TTC549 (cell line): ENCODE measurements around the gene TBC1D32.
"Not testable (repeated sequence)": the region's sequence is repeated elsewhere in the genome, so short reads cannot be mapped to it uniquely, and the experiment has no call there.

Experiments used
- FAIRE-seq: peaks from 2 replicates; lab custom pipeline; 2012; peaks lifted over from hg19 to GRCh38; lab: Jason Lieb, UNC

The TBC1D32 gene

GRCh38 chr6:121213341-121213740, 120.9 kb downstream of the TBC1D32 start:
- FAIRE-seq = not testable (repeated sequence)

GRCh38 chr6:121210943-121211342, 123.3 kb downstream of the TBC1D32 start:
- FAIRE-seq = no peak

GRCh38 chr6:121205569-121205968, 128.7 kb downstream of the TBC1D32 start:
- no peak for FAIRE-seq

GRCh38 chr6:121201105-121201504, 133.2 kb downstream of the TBC1D32 start:
- no peak for FAIRE-seq

DNA sequence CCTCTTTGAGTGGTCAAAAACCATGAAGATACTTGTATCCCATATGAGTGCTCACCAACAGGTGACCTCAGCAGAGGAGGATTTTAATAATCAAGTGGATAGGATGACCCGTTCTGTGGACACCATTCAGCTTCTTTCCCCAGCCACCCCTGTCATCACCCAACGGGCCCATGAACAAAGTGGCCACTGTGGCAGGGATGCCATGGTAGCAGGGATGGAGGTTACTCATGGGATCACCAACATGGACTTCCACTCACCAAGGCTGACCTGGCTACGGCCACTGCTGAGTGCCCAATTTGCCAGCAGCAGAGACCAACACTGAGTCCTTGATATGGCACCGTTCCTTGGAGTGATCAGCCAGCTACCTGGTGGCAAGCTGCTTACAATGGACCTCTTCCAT, 138.2 kb downstream of the TBC1D32 start:
- FAIRE-seq = not testable (repeated sequence)

DNA sequence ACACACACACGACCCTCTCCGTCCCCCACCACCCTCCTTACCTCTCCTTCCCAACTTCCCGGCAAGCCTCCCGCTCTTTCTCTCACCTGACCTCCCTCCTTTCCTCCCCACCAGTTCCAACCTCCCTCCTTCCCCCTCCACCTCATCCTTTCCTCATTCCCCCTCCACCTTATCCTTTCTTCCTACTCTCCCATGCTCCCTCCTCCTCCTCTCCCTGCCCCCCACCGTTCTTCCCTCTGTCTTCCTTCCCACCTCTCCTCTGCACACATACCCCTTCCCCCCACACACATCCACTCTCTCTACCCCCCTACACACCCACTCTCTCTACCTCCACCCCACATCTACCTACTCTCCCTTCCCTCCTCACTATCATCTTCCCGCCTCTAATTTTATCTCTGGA, 144.2 kb downstream of the TBC1D32 start:
- FAIRE-seq = no peak

GRCh38 chr6:121188356-121188755, 145.9 kb downstream of the TBC1D32 start:
- no peak for FAIRE-seq

DNA sequence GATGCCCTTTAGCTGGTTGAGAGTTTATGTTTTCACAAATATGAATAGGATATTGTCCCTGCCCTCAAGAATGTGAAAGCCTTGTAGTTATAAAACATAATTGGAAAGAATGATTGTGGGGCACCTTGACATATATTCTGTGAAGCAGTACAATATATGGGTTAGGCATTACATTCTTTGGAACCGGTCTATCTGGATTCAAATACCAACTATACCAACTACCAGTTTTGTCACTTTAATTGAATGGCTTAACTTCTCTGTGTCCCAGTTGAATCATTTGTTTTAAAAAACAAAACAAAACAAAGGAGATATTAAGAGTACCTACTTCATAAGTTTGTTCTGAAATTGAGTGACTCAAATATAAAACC, 146.5 kb downstream of the TBC1D32 start:
- FAIRE-seq = no peak

GRCh38 chr6:121187200-121187832, 147.0 kb downstream of the TBC1D32 start:
- no peak for FAIRE-seq

DNA sequence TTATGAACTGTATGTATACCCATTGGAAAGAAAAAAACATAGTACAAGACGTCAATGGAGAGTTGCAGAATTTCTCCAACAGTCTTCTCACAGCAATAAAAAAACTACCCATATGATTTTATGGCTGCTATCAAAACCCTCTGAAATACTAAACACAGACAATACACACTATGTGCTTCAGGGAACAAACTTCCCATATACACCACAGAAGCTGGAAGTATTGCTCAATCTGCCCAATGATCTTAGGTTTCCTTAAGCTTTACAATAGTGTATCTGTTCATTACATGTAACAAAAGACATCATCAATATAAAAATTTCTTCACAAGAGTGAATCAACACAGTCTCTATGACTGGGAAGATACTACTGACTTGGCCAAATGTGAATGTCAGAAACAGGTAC, 150.5 kb downstream of the TBC1D32 start:
- FAIRE-seq = no peak

DNA sequence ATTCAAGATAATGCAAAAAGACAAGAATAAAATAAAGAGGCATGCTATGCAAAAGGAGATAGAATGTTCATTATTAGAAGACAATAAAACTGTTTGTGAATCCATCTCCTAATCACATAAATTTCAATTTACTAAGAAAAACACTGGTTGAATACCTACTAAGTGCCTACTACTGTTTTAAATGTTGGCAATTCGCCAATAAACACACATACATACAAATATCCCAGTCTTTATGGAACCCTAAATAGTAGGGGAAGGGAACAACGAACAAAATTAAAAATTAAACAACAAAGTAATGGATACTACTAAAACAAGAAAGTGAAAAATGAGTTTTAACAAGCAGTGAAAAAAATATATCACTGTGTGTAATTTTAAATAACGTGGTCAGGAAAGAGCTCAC, 158.5 kb downstream of the TBC1D32 start:
- FAIRE-seq = no peak

GRCh38 chr6:121172451-121172850, 161.8 kb downstream of the TBC1D32 start:
- FAIRE-seq = not testable (repeated sequence)

- no peak for FAIRE-seq
Observed at GRCh38 chr6:121171879-121172278, 162.4 kb downstream of the TBC1D32 start.

- FAIRE-seq = no peak
Observed at GRCh38 chr6:121161886-121162285, 172.4 kb downstream of the TBC1D32 start.

DNA sequence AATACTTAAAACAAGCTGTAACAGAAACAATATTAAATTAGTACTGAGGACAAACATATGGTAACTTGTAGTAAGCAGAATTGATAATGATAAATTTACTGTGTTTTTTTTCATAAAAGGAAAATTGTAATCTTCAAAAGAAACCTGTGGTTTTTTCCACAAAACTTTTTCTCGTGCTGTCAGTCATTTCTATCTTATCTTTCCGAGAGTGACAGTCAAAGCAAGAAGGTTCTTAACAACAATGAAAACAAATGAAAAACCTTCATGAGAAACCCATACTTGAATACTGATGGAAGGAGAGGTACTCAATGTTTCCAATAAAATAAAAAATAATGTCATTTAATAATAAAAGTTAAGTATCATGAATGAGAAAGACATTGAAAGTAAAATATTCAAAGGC, 174.0 kb downstream of the TBC1D32 start:
- no peak for FAIRE-seq

DNA sequence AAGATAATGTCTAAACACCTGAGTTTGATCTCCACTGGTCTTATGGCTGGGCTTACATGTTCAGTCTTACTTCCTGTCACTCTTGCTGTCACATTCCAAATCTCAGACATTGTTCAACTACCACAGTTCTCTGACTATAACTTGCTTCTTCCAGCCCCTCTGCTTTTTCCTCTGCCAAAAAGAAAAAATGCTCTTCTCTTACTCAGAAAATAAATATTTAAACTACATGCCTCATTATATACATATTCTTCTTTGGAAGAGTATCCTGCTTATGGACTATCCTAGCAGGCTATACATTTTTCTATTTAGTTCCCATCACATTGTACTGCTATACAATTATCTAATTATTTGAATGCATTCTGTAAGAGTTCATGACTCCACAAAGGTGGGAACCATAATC, 175.4 kb downstream of the TBC1D32 start:
- no peak for FAIRE-seq

DNA sequence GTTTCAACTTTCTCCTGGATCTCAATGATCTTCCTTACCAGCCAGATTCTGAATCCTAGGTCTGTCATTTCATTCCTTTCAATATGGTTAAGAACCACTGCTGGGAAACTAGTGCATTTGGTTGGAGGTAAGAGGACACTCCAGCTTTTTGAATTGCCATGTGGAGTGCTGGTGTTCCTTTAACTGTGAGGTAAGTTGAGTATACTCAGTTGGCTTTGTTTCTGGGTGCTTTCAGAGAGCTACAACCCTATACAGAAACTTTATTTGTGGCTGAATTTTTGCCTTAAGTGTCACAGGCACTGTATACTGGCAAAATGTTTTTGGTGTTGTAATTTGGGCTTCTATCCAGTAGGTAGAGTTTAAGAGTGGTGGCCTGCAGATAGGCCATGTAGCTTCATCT, 175.8 kb downstream of the TBC1D32 start:
- FAIRE-seq = no peak

DNA sequence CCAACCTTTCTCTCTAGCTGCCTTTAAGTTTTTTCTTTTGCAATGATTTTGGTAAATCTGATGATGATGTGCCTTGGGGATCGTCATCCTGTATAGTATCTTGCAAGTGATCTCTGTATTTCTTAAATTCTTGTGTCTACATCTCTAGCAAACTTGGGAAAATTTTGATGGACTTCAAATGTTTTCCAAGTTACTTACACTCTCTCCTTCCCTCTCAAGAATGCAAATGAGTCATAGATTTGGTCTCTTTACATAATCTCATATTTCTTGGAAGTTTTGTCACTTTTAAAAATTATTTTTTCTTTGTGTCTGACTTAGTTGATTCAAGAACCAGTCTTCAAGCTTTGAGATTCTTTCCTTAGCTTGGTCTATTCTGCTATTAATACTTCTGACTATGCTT, 176.4 kb downstream of the TBC1D32 start:
- no peak for FAIRE-seq

GRCh38 chr6:121143476-121143875, 190.8 kb downstream of the TBC1D32 start:
- FAIRE-seq = no peak

DNA sequence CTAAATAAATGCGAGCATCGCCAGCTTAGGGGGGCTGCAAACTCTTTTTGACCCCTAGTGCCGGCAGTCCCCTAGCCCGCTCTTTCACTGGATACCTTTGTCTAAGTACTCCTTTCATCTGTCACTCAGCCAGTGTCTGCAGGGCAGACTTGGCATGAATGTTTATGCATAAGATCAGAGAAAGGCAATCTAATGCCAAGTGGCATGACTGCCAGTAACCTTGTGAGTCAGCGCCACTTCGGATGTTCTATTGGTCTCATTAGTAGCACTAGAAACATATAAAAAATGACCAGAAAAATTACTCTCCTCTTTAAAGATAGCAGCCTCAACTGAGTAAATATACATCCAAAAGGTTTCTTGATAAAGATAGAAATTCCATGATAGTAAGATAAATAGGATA, 192.2 kb downstream of the TBC1D32 start:
- FAIRE-seq = no peak

DNA sequence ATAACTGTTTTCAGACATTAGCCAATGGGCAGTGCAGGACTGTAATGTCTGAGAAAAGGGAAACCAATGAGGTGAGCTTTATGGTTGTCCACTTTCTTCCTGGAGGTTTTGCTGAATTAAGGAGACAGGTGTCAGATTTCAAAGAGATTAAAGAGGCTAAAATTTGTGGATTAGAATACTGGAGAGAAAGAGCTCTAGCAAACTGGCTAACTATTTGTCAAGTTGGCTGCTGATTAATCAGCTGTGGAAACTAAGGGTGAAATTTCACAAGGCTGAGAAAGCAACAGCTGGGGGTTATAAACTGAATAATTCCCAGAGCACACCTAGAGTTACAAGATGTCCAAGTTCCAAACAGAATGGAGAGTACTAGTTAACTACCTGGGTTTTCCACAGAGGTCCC, 198.9 kb downstream of the TBC1D32 start:
- FAIRE-seq = no peak

DNA sequence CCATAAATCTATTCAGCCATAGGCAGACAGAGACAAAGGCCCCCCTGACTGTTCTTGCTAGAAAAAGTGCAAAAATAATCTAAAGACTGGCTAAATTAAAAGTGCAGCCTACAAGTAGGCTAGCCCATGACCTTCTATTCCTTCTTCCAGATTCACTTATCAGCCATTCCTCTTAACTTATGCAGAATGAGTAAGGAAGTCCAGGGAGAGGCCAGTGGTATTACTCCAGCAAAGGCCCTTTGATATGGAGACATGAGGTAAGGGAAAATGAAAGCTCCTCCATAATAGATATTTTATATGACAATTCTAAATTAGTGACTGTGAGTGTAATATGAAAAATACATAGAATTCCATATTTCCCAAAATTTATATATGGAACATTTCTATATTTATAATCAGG, 199.4 kb downstream of the TBC1D32 start:
- no peak for FAIRE-seq

GRCh38 chr6:121124600-121124999, 209.7 kb downstream of the TBC1D32 start:
- FAIRE-seq = no peak

GRCh38 chr6:121112356-121112755, 221.9 kb downstream of the TBC1D32 start:
- FAIRE-seq = no peak

DNA sequence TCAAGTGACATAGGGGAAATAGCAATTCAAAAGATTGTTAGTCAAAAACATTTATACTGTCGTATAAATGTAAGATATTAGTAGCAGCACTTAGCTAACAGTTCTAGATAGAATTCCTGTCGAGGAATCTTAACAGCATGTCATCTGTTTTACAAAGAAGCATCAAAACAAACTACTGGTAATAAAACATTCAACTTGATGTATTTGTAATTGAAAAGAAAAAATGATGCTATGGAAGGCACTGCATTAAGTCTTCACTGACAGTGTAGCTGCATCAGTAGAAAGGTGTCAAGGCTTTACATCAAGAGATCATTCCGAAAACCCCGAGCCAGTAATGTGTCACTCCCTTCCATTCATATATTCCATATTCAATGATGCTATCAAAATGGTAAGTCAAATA, 223.5 kb downstream of the TBC1D32 start:
- no peak for FAIRE-seq
